ENCODE results near the gene COL8A2.

Gene COL8A2

DNA sequence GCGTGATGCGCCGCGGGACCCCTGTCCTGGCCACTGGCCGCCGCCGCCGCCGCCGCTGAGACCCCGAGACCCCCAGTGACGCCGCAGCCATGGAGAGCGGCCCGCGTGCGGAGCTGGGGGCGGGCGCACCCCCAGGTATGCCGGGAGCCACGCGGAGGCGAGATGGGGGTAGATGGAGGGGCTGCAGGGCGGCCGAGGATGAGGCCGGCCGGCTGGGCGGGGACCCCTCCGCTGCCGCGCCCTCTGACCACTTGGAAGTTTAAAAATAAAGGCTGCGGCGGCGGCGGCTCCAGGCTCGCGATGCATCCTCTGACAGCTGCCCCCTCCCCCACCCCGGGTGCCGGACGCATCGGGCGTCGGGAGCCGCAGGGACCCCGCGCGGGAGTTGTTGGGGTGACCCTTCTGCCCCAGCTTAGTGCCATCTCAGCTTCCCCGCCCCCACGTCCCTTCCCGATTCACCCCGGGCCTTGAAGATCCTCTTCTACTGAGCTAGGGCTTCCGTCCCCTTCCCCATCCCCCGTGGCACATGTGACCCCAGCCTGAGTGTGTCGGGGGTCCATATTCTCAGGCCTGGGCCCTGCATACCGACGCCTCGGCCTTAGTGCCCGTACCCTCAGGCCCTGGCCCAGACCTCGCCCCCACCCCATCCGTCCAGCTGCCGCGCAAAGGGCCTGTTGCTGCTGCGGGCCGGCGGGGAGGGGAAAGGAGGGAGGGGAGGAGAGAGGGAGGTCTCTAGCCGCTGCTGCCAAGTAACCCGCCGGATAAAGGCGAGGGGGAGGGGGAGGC, 31.5 kb upstream of the COL8A2 start:
- 0 out of 2 replicates have a peak, but pooled peaks have one; percentile 41 for TF ChIP-seq POLR2AphosphoS5 (IDR thresholded peaks at IDR 0.05; ENCODE audit: low read depth, low read length)
- no peak for TF ChIP-seq TAF1 (IDR thresholded peaks at IDR 0.05; ENCODE audit: borderline replicate concordance, insufficient read depth, low read length)

DNA sequence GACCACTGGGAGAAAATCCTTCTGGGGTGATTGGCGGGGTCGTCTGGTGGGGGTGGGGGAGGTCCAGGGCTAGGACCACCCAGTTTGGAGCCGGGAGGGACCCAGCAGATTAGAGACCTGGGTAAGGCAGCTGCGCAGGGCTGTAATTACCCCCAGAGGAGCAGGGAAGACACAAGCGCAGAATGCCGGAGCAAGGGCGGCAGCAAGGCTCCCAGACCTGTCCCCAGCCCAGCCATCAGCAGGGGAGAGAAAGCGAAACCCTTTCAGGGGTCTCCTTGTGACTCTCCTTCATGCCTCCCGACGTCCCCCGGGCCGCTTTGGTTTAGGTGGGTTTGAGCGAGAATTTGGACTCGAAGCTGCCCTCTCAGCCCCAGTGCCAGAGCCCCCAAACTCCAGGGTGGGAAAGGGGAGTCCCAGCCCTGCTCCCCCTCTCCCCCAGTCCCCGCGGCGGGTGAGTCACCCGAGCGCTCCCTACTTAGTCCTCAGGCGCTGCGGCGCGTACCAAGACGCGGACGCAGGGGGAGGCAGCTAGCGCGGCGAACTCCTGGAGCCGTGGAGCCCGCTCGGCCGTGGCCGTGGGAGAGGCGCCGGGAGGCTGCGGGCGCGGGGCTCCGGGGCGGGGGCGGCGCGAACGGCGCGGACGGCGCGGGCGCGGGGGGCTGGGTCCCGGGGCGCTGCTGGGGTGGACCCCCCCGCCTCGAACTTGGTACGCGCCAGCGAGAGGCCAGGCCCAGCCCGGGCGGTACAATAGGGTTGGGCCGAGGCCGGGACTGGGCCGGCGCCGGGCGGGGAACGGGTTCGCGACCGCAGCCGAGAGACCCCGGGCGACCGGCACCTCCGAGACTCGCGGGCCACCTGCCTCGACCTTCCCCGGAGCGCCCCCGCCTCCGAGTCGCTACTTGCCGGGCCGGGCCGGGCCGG, 30.6 kb upstream of the COL8A2 start, which contains the start of gene MAP7D1:
TSS of gene MAP7D1 (plus strand) at position 753 of the 921 bp plus-strand sequence. CDS start 258 bp downstream, outside the sequence.
- TF ChIP-seq FOXP2 (optimal IDR thresholded peaks at IDR 0.05; ENCODE audit: borderline replicate concordance, extremely low read depth, extremely low read length, insufficient read depth) (no peak), TAF1 (IDR thresholded peaks at IDR 0.05; ENCODE audit: borderline replicate concordance, insufficient read depth, low read length) (peak; percentile 69; the same call in 1 of the 2 replicates), POLR2AphosphoS5 (IDR thresholded peaks at IDR 0.05; ENCODE audit: low read depth, low read length) (peak; percentile 79), SIN3A (IDR thresholded peaks at IDR 0.05; ENCODE audit: borderline replicate concordance, insufficient read depth, low read length) (no peak)
- TF ChIP-seq, protein P1, sequence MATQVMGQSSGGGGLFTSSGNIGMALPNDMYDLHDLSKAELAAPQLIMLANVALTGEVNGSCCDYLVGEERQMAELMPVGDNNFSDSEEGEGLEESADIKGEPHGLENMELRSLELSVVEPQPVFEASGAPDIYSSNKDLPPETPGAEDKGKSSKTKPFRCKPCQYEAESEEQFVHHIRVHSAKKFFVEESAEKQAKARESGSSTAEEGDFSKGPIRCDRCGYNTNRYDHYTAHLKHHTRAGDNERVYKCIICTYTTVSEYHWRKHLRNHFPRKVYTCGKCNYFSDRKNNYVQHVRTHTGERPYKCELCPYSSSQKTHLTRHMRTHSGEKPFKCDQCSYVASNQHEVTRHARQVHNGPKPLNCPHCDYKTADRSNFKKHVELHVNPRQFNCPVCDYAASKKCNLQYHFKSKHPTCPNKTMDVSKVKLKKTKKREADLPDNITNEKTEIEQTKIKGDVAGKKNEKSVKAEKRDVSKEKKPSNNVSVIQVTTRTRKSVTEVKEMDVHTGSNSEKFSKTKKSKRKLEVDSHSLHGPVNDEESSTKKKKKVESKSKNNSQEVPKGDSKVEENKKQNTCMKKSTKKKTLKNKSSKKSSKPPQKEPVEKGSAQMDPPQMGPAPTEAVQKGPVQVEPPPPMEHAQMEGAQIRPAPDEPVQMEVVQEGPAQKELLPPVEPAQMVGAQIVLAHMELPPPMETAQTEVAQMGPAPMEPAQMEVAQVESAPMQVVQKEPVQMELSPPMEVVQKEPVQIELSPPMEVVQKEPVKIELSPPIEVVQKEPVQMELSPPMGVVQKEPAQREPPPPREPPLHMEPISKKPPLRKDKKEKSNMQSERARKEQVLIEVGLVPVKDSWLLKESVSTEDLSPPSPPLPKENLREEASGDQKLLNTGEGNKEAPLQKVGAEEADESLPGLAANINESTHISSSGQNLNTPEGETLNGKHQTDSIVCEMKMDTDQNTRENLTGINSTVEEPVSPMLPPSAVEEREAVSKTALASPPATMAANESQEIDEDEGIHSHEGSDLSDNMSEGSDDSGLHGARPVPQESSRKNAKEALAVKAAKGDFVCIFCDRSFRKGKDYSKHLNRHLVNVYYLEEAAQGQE (IDR thresholded peaks at IDR 0.05; ENCODE audit: insufficient read depth in 1 of 2, low read depth in 2 of 2, low read length in 2 of 2), result 0 out of 4 replicates have a peak, but pooled peaks of 1 of the 2 experiments have one; percentile 14

DNA sequence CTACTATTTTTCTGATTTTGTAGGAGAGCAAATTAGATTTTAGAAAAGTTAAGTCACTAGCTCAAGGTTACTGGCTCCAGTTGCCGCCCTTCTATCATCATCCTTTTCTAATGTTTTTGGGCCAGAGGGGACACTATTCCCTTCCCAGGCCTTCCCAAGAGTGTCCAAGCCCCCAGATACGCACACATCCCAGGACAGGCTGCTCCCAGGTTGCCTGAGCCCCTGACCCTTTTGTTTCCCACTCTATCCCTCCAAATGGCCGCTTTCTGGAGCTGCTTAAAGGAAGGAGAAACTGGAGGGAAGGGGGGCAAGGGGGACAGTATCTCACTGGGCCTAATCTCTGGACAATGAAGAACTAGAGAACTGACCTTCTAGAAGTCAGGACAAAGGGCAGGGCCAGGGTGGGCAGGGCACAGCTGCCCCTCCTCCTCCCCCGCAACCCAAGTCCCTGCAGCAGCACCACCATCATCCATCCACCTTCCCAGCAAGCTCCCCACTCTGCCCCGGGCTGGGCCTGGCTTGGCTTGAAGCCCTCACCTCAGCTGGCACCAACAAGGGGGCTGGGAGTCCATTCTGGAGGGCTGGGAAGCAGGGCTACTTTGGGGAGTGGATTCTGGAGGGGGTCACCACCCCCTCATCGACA, 29.9 kb upstream of the COL8A2 start:
- no peak for TF ChIP-seq FOXP2 (optimal IDR thresholded peaks at IDR 0.05; ENCODE audit: borderline replicate concordance, extremely low read depth, extremely low read length, insufficient read depth)
- no peak for TF ChIP-seq TAF1 (IDR thresholded peaks at IDR 0.05; ENCODE audit: borderline replicate concordance, insufficient read depth, low read length)
- no peak for TF ChIP-seq SIN3A (IDR thresholded peaks at IDR 0.05; ENCODE audit: borderline replicate concordance, insufficient read depth, low read length)
- no peak for TF ChIP-seq POLR2AphosphoS5 (IDR thresholded peaks at IDR 0.05; ENCODE audit: low read depth, low read length)
- TF ChIP-seq, protein P1 (IDR thresholded peaks at IDR 0.05; ENCODE audit: insufficient read depth in 1 of 2, low read depth in 2 of 2, low read length in 2 of 2), result no peak

DNA sequence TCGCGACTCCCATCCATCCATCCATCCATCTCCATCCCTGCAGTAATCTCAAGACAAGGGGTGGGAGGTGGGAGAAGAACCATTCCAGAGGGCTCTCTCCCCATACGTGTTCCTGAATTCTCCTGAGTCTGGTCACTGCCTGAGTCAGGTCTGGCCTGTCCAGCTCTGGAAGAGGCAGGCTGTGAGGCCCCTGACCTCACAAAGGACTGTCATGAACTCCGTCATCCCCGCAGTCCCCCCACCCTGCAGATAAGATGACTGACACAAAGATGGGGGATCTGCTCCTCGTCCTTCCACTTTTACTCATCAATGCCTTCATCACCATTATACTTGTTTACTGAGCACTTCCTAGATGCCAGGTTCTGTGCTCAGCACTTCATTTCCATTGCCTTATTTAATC, 29.3 kb upstream of the COL8A2 start:
- no peak for TF ChIP-seq FOXP2 (optimal IDR thresholded peaks at IDR 0.05; ENCODE audit: borderline replicate concordance, extremely low read depth, extremely low read length, insufficient read depth)
- TF ChIP-seq SIN3A (IDR thresholded peaks at IDR 0.05; ENCODE audit: borderline replicate concordance, insufficient read depth, low read length), result no peak
- TF ChIP-seq, protein P1 (IDR thresholded peaks at IDR 0.05; ENCODE audit: insufficient read depth in 1 of 2, low read depth in 2 of 2, low read length in 2 of 2), result no peak
- no peak for TF ChIP-seq TAF1 (IDR thresholded peaks at IDR 0.05; ENCODE audit: borderline replicate concordance, insufficient read depth, low read length)
- TF ChIP-seq POLR2AphosphoS5 (IDR thresholded peaks at IDR 0.05; ENCODE audit: low read depth, low read length), result no peak

DNA sequence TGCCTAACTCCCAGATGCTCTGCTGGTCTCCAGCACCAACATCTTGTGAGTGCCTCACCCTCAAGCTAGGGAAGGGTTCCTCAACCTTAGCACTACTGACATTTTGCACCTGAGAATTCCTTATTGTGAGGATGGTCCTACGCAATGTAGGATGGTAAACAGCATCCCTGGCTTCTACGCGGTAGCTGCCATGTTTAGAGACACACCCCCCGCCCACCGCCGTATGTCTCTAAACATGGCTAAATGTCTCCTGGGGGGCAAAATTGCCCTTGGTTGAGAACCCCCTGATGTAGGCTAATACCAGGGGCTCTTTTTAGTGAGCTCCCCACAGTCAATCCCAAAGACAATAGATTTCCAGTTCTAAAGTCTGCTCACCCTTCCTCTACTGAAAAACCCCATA, 28.5 kb upstream of the COL8A2 start:
- no peak for TF ChIP-seq TAF1 (IDR thresholded peaks at IDR 0.05; ENCODE audit: borderline replicate concordance, insufficient read depth, low read length)
- TF ChIP-seq FOXP2 (optimal IDR thresholded peaks at IDR 0.05; ENCODE audit: borderline replicate concordance, extremely low read depth, extremely low read length, insufficient read depth), result no peak
- TF ChIP-seq, protein P1 (IDR thresholded peaks at IDR 0.05; ENCODE audit: insufficient read depth in 1 of 2, low read depth in 2 of 2, low read length in 2 of 2), result no peak
- no peak for TF ChIP-seq SIN3A (IDR thresholded peaks at IDR 0.05; ENCODE audit: borderline replicate concordance, insufficient read depth, low read length)
